Gastroesophageal sphincter (tissue), 3 donors: ENCODE data around the gene GATA3.

Source experiments
- CTCF ChIP-seq, 4 experiments: fragments of 200-600 bp in 2 of 4; fragments of 450-650 bp in 2 of 4; sonication (generic) in 1 of 4; IDR thresholded peaks; one replicate each; pipeline ENCODE4 v1.5.1; 2017 to 2019; ENCODE audit warnings: antibody characterized with exemption in 4 of 4, mild to moderate bottlenecking in 2 of 4, moderate library complexity in 2 of 4
- EP300 ChIP-seq: sonication (generic); formaldehyde crosslinking; IDR thresholded peaks from one replicate; pipeline ENCODE4 v1.6.1; 2017; ENCODE audit warnings: antibody characterized with exemption, mild to moderate bottlenecking
- POLR2A ChIP-seq, 2 donors: fragments of 450-650 bp; IDR thresholded peaks; one replicate each; pipeline ENCODE4 v1.6.1; 2017; ENCODE audit warnings: antibody characterized with exemption in 2 of 2, mild to moderate bottlenecking in 2 of 2, moderate library complexity in 1 of 2
- POLR2AphosphoS5 ChIP-seq: sonication (generic); formaldehyde crosslinking; IDR thresholded peaks from one replicate; pipeline ENCODE4 v1.6.1; 2017; ENCODE audit warnings: antibody characterized with exemption

- TF ChIP-seq CTCF (IDR thresholded peaks at IDR 0.05), result no peak
- TF ChIP-seq EP300, result no peak
- no peak for TF ChIP-seq POLR2A (IDR thresholded peaks at IDR 0.05)
- TF ChIP-seq POLR2AphosphoS5, result no peak
Observed at GRCh38 chr10:8048281-8049008, 6.0 kb upstream of the GATA3 start.
